Small intestine (tissue), 7 donors: Measurements from ENCODE around the gene GRAP2. TPM values are rescaled to one million over a fixed set of nuclear protein-coding genes. Genes with fewer than 3 reads are reported as not detected.

Experiments
- DNase-seq, 2 donors: peaks; one replicate each; pipeline versions ENCODE4 v3.0.0 to v3.0.0-alpha.2; 2013
- FAIRE-seq: peaks from 2 replicates; lab custom pipeline; 2012; peaks lifted over from hg19 to GRCh38; lab: Jason Lieb, UNC
- H3K27ac ChIP-seq, 3 donors: one replicate each; pipeline ENCODE4 v1.5.1; 2013; ENCODE audit warnings: low read length in 2 of 3, mild to moderate bottlenecking in 2 of 3, control low read depth in 1 of 3, inconsistent platforms in 1 of 3, low read depth in 1 of 3, moderate library complexity in 1 of 3
- H3K27me3 ChIP-seq, 3 donors: one replicate each; pipeline ENCODE4 v1.6.1; 2013; ENCODE audit warnings: low read length in 3 of 3, inconsistent platforms in 1 of 3; ENCODE audit not compliant: control insufficient read depth in 3 of 3, insufficient read depth in 3 of 3
- H3K36me3 ChIP-seq, 3 donors: one replicate each; pipeline ENCODE4 v1.6.1; 2013; ENCODE audit warnings: low read length in 3 of 3, inconsistent platforms in 1 of 3, low read depth in 1 of 3, mild to moderate bottlenecking in 1 of 3, moderate library complexity in 1 of 3; ENCODE audit not compliant: control insufficient read depth in 3 of 3, insufficient read depth in 2 of 3
- H3K4me1 ChIP-seq, 3 donors: one replicate each; pipeline ENCODE4 v1.6.1; 2013; ENCODE audit warnings: low read length in 2 of 3, inconsistent platforms in 1 of 3, low read depth in 1 of 3, mild to moderate bottlenecking in 1 of 3, moderate library complexity in 1 of 3; ENCODE audit not compliant: control insufficient read depth in 3 of 3, insufficient read depth in 2 of 3
- H3K4me3 ChIP-seq, 3 donors: one replicate each; pipeline ENCODE4 v1.5.1; 2013; ENCODE audit warnings: low read length in 3 of 3, control low read depth in 1 of 3, inconsistent platforms in 1 of 3, low read depth in 1 of 3, mild to moderate bottlenecking in 1 of 3, moderate library complexity in 1 of 3
- H3K9me3 ChIP-seq, 2 donors: one replicate each; pipeline ENCODE4 v1.6.1; 2013; ENCODE audit warnings: low read depth in 1 of 2, low read length in 1 of 2; ENCODE audit not compliant: control insufficient read depth in 2 of 2, insufficient read depth in 1 of 2
- WGBS, 3 donors: extraction: QIAGEN DNeasy Blood & Tissue Kit; methylation state at CpG; one replicate each; pipeline ENCODE4 v1.1.7; 2013; 5-methylcytosine and 5-hydroxymethylcytosine counted together
- polyA plus RNA-seq, 4 donors: library from polyadenylated mRNA; stranded (reverse) in 3 of 4; unstranded in 1 of 4; fragments of 200-250 nt in 3 of 4; fragments of 120-200 nt in 1 of 4; gene quantifications; one replicate each; pipeline versions ENCODE4 v1.2.1 to v1.2.3, GENCODE V29; 2013
- donor health status: healthy with polysubstance abuse.
- donor health status: control.
- donor health status: control.
- donor health status: Bipolar disorder and iron deficiency.
- donor health status: healthy.

Gene GRAP2
- polyA plus RNA-seq, 4 donors: 2.0 to 3.4 (median 2.6) TPM

DNA sequence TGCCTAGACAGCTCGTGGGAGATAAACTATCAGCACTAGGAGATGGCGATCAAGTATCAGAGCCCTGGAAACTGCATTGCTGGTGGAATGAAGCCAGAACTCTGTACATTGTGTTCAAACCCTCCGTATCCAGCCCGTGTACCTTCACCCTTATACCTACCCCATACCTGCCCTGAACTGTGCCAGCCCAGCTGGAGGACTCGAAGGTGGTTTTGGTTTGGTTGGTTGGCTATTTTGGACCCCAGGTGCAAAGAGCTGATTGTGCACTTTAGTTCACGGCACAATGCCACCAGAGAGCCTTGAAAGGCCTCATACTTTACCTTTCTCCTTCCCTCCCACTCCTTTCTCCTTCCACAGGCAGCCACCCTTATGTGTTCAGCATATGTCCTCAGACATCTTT, 109.9 kb downstream of the GRAP2 start:
- Histone ChIP-seq H3K27me3 (peaks cover 0 to 2% (median 0%) of the 10 kb centered on the region in 3 donors), H3K9me3 (no peaks in the 10 kb centered on the region), H3K4me3 (no peak overlapping the region), H3K36me3 (peaks cover 0 to 37% (median 0%) of the 10 kb centered on the region in 3 donors), H3K27ac (no peak overlapping the region), H3K4me1 (peaks cover 0 to 38% (median 13%) of the 10 kb centered on the region in 3 donors)
- FAIRE-seq (no peak), DNase-seq (peak in 1 of 2 donors; percentile 69)
- WGBS, 3 donors: 21 to 72% (median 36%) methylated on average over 6 of the region's 6 CpGs

GRCh38 chr22:40014667-40015248, 113.9 kb downstream of the GRAP2 start:
- FAIRE-seq: no peak
- DNase-seq: peak; percentile 85 to 91
- peak overlapping the region in 1 of 3 donors; percentile 76 for H3K27ac ChIP-seq
- no peak overlapping the region for H3K4me3 ChIP-seq
- H3K4me1 ChIP-seq: peaks cover 0 to 43% (median 9%) of the 10 kb centered on the region in 3 donors
- peaks cover 0 to 1% (median 0%) of the 10 kb centered on the region in 3 donors for H3K27me3 ChIP-seq
- peaks cover 0 to 28% (median 0%) of the 10 kb centered on the region in 3 donors for H3K36me3 ChIP-seq
- no peaks in the 10 kb centered on the region for H3K9me3 ChIP-seq
- WGBS, 3 donors: 49 to 61% (median 57%) methylated on average over 5 of the region's 5 CpGs

- no peak for FAIRE-seq
- peak in 1 of 2 donors; percentile 54 for DNase-seq
- Histone ChIP-seq H3K4me1 (peaks cover 0 to 37% (median 7%) of the 10 kb centered on the region in 3 donors), H3K9me3 (no peaks in the 10 kb centered on the region), H3K36me3 (peaks cover 0 to 28% (median 0%) of the 10 kb centered on the region in 3 donors), H3K27me3 (no peaks in the 10 kb centered on the region), H3K27ac (peak overlapping the region in 1 of 3 donors; percentile 76), H3K4me3 (no peak overlapping the region)
- WGBS, 3 donors: 70 to 72% (median 71%) methylated on average over 10 of the region's 10 CpGs
These were observed 114.6 kb downstream of the GRAP2 start for GRCh38 chr22:40015358-40015976.

DNA sequence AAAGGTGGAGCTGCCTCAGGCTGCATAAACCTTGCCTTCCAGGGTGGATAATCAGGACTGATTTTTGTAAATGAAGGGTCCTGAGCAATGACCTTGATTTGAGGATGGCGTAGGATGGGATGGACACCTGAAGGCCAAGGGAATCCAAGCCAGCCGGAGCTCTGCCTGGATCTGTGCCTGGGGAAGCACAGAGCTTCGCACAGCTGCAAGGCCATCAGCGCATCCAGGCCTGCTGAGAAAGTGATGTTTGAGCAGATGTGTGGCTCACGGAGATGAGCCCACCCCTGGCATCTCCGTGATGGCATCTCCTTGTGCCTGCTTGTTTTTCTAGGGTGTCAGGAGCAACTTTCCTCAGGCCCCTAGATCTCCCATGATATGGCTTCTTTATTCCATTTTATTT, 117.2 kb downstream of the GRAP2 start:
- H3K4me3 ChIP-seq: no peak overlapping the region
- no peak for FAIRE-seq
- no peaks in the 10 kb centered on the region for H3K27me3 ChIP-seq
- no peak overlapping the region for H3K27ac ChIP-seq
- H3K9me3 ChIP-seq: no peaks in the 10 kb centered on the region
- peaks cover 0 to 25% (median 7%) of the 10 kb centered on the region in 3 donors for H3K4me1 ChIP-seq
- no peak for DNase-seq
- 94 to 95% (median 95%) methylated on average over 6 of the region's 6 CpGs for WGBS, 3 donors
- peaks cover 0 to 50% (median 4%) of the 10 kb centered on the region in 3 donors for H3K36me3 ChIP-seq

GRCh38 chr22:40019100-40019499, 118.2 kb downstream of the GRAP2 start:
- 89 to 96% (median 91%) methylated on average over 9 of the region's 9 CpGs for WGBS, 3 donors
- peaks cover 0 to 25% (median 7%) of the 10 kb centered on the region in 3 donors for H3K4me1 ChIP-seq
- H3K9me3 ChIP-seq: no peaks in the 10 kb centered on the region
- no peak overlapping the region for H3K27ac ChIP-seq
- DNase-seq (no peak), FAIRE-seq (no peak)
- no peak overlapping the region for H3K4me3 ChIP-seq
- no peaks in the 10 kb centered on the region for H3K27me3 ChIP-seq
- peaks cover 0 to 61% (median 4%) of the 10 kb centered on the region in 3 donors for H3K36me3 ChIP-seq

DNA sequence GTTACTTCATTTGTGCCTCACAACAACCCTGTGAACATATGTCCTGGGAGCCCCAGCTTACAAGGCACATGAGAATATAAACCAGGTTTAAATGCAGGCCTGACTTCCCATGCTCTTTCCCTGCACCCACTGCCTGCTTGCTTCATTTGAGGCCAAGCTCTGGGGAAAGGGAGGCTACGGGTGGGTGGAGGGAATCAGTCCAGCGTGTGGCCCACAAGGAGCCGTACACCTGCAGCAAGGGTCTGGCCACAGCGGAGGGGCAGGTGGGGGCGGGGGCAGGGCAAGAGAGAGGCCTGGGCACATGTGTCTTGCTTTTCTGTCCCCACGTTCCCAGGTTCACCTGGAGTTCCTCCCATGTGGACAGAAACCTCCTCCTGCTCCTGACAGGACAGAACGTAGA, 120.1 kb downstream of the GRAP2 start:
- FAIRE-seq (no peak), DNase-seq (no peak)
- H3K36me3 ChIP-seq: peaks cover 0 to 74% (median 6%) of the 10 kb centered on the region in 3 donors
- 90 to 94% (median 94%) methylated on average over 7 of the region's 7 CpGs for WGBS, 3 donors
- no peaks in the 10 kb centered on the region for H3K9me3 ChIP-seq
- H3K4me1 ChIP-seq: peaks cover 0 to 13% (median 0%) of the 10 kb centered on the region in 3 donors
- H3K27me3 ChIP-seq: no peaks in the 10 kb centered on the region
- H3K27ac ChIP-seq: no peak overlapping the region
- H3K4me3 ChIP-seq: no peak overlapping the region

- Histone ChIP-seq H3K4me1 (peaks cover 0 to 9% (median 0%) of the 10 kb centered on the region in 3 donors), H3K36me3 (peaks cover 0 to 77% (median 6%) of the 10 kb centered on the region in 3 donors), H3K27ac (no peak overlapping the region), H3K9me3 (no peaks in the 10 kb centered on the region), H3K4me3 (no peak overlapping the region), H3K27me3 (no peaks in the 10 kb centered on the region)
- DNase-seq (no peak), FAIRE-seq (no peak)
- 88 to 93% (median 92%) methylated on average over 22 to 34 of the region's 34 CpGs for WGBS, 3 donors
These were observed 120.6 kb downstream of the GRAP2 start for GRCh38 chr22:40021401-40022000.

DNA sequence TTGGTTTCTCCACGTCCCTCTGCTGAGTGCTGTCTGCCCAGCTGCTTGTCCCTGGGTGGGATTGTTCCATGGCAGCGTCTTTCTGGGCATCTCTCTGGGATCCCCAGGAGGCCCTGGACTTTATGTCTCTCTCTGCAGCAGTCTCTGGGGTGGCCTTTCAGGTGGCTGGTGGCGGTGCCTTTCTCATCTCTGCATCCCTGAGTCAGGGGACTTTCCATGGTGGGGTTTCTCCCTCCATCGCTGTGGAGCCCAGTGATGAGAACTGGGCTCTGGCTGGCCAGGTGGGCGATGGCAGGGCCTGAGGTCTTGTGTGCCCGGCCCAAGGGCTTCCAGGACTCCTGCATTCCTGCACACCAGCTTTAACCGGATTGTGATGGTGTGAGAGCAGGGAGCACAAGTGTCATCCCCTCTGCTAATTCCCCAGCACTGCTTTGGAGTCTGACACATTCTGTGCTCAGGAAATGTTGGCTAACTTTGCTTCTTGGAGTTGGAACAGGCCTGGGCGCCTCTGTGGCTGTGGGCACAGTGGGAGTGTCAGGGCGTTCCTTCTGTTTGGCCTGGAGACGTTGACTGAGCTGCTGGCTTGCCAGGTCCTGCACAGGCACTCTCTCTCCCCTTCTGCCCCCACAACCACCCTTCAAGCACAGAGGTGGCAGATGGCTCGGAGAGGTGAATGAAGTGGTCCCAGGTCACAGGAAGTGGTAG, 121.8 kb downstream of the GRAP2 start:
- Histone ChIP-seq H3K4me3 (no peak overlapping the region), H3K36me3 (peaks cover 0 to 89% (median 6%) of the 10 kb centered on the region in 3 donors), H3K4me1 (peaks cover 0 to 4% (median 0%) of the 10 kb centered on the region in 3 donors), H3K27ac (no peak overlapping the region), H3K27me3 (no peaks in the 10 kb centered on the region), H3K9me3 (no peaks in the 10 kb centered on the region)
- DNase-seq (no peak), FAIRE-seq (no peak)
- WGBS, 3 donors: 79 to 84% (median 81%) methylated on average over 11 of the region's 11 CpGs
